Measurements from ENCODE around the gene CTSH.
"Not testable (repeated sequence)": the region's sequence is repeated elsewhere in the genome, so short reads cannot be mapped to it uniquely, and the experiment has no call there.

The CTSH gene

GRCh38 chr15:78944202-78944625, 632 bp downstream of the CTSH start:
- FAIRE-seq, result no peak

DNA sequence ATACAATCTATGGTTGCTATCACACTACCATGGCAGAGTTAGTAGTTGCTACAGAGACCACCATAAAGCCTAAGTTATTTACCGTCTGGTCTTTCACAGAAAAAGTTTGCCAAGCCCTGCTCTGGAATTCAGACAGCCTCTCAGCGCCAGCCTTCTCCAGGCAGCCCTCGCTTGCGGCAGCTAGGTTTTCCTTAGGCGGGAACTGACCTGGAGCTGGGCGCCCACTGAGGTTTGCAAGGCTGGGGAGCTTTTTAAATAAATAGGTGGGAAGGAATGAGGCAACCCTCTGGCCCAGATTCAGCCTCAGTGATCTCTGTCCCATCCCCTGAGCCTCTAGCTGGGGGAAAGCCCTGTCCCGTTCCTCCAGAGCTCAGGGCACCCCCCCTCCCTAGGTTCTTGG, 1.2 kb downstream of the CTSH start:
- FAIRE-seq, result peak; percentile 44
- no peak for DNase-seq (ENCODE audit: insufficient read length, low spot score)

More at GRCh38 chr15:78944202-78944625, 632 bp downstream of the CTSH start:
- no peak for DNase-seq (ENCODE audit: insufficient read length, low spot score)

DNA sequence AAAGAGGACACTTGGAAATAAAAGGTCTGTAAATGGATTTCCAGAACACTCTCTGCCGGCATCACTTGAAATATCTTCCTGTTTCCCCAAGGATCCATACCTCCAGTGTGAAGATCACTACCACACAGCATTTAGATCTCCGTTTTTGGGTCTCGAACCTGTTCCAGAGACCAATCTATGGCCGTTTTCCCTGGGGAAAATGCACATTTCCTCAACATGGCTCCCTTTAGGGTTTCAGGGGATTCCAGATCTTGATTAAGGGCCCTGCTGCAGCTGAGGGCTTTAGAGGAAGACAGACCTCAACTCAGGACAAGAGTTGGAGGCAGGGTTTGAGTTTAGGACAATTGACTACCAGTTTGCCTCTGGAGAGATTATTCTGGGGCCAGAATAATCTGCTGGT, 2.1 kb downstream of the CTSH start:
- DNase-seq (ENCODE audit: insufficient read length, low spot score) (no peak), FAIRE-seq (no peak)

- DNase-seq (ENCODE audit: insufficient read length, low spot score), result peak; percentile 59
- peak; percentile 88 for FAIRE-seq
These were observed 6.0 kb downstream of the CTSH start for GRCh38 chr15:78938658-78939488.

- peak; percentile 75 for FAIRE-seq
- DNase-seq (ENCODE audit: insufficient read length, low spot score), result no peak
These were observed 7.6 kb downstream of the CTSH start for GRCh38 chr15:78937132-78937739.

DNA sequence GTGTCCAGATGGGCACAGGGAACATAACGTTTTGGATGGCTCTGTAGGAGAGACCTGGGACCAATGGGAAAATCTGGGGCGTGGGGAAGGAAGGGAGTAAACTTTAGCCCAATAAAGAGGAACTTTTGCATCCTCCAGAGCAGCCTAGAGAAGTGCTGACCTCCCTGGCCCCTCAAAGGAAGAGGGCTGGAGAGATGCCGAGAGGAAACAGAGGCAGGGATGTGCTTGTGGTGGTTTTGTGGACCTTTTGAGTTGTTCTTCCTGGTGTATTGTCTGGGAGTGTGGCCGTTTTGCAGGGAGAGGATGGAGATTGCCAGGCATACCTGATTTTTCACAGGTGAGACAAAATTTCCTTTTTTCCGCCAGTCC, 10.2 kb downstream of the CTSH start:
- FAIRE-seq (no peak), DNase-seq (ENCODE audit: insufficient read length, low spot score) (no peak)

DNA sequence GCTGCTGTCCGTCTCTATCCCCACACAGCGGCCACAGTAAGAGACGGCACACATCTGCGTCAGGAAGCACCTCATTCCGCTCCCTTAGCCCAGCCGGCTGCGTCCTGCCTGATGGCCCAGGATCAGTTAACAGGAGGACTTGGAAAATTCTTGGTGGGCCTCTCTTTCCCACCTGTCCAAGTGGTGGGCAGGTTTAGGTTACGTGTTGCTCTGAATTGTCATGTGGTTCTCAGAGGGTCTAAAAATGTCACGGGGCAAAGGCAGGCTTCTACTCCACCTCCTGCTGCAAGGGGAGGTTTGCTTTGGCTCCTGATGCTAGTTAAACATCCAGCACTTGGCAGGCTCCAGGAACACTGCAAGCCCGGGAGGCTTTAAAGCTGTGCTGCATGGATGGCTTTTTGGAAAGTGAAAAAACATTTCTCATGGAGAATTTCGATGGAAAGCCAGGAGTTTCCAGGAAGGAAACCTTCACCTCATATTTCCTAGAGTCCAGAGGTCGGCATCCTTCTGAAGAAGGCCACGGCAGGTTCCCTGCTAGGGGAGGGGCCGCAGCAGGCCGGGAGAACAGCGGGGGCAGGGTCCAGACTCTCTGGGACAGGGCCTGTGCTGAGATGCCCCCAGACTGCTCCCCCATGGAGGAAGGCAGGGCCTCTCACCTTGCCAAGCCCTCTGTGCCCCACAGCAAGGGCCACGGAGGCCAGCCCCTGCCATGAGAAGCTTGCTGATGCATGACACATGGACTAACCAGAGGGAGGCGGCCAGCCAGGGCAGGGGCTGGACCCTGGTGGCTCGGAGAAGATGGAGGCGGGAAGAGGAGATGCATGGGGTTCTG, 10.8 kb downstream of the CTSH start:
- FAIRE-seq (no peak), DNase-seq (ENCODE audit: insufficient read length, low spot score) (no peak)

GRCh38 chr15:78933187-78933822, 11.5 kb downstream of the CTSH start:
- no peak for FAIRE-seq

GRCh38 chr15:78932258-78932808, 12.5 kb downstream of the CTSH start:
- no peak for FAIRE-seq
- no peak for DNase-seq (ENCODE audit: insufficient read length, low spot score)

More at GRCh38 chr15:78933187-78933822, 11.5 kb downstream of the CTSH start:
- DNase-seq (ENCODE audit: insufficient read length, low spot score), result no peak

DNA sequence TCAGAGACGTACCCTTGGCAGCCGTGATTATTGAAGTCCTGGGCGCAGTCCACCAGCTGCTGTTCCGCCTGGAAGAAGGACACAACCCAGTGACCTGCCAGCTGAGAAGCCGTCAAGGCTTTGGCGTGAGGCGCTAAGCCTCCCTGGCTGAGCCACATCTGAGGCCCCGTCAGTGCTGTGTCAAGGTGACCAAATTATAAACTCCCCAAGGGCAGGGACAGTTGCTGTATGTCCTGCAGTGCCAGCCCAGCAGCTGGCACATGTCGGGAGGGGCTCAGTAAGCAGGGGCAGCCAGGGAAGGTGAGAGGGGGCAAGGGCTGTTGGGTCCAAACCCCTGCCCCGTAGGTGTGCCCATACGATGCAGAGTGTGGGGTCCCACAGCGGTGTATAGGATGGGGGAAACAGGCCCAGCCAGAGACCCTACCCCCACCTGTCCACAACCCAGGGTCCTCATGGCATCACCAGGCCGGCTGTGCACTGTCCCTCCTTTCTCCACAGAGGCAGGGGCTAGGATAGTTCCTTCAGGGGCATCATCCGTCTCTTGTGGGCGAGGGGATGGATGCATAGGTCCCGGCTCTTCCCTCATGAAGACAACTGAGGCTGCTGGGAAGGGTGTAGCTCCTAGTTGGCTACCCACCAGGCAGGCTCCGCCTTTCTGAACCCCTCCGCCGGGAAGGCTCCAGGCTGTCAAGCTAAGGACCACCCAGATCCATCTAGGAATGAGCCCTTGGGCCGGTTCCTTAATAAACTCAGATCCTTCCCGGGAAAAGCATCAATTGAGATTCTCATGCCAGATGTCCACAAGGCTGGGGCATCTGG, 13.2 kb downstream of the CTSH start:
- FAIRE-seq (no peak), DNase-seq (ENCODE audit: insufficient read length, low spot score) (no peak)

GRCh38 chr15:78930577-78931388, 14.1 kb downstream of the CTSH start:
- DNase-seq (ENCODE audit: insufficient read length, low spot score) (no peak), FAIRE-seq (no peak)

DNA sequence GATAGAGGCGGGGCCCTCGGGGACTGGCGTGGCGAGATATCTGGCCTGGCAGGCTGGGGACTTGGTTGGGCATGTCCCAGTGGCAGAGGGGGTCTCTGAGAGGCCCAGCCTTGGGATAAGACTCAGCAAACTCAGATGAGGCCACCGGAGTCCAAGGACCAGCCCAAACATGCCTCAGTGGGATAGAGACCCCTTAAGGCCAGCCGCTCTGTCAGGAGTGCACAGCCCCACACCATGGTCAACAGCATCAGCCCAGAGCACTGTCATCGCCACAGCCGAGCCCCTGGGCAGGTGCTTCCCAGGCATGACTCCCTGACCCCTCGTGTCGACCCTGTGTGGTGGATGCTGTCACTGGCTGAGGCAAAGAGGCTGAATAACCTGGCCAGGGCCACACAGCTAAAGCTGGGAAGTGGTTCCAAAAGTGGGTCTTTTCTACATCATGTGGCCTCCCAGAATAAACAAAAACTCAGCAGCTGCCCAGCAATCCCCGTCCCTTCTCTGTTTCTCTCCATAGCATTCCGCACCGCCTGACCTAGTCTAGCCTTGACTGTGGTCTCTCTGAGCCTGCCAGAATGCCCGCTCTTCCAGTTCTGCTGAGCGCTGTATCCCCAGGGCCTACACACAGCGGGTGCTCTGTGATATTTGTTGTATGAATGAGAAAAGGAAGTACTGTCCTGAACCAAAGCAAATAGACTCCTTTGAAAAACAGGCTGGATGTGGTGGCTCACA, 15.1 kb downstream of the CTSH start:
- FAIRE-seq, result no peak
- DNase-seq (ENCODE audit: insufficient read length, low spot score), result no peak

- FAIRE-seq, result no peak
- DNase-seq (ENCODE audit: insufficient read length, low spot score), result no peak
These were observed 16.2 kb downstream of the CTSH start for GRCh38 chr15:78928616-78929093.

DNA sequence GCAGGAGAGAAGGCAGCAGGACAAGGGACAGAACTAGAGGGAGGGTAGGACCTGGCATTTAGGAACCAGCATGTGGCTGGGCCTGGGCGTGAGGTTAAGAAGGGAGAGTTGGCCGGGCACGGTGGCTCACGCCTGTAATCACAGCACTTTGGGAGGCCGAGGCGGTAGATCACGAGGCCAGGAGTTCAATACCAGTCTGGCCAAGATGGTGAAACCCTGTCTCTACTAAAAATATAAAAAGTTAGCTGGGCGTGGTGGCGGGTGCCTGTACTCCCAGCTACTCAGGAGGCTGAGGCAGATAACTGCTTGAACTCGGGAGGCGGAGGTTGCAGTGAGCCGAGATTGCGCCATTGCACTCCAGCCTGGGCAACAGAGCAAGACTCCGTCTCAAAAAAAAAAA, 16.7 kb downstream of the CTSH start:
- FAIRE-seq; DNase-seq (ENCODE audit: insufficient read length, low spot score): not testable (repeated sequence)

- FAIRE-seq, result no peak
- DNase-seq (ENCODE audit: insufficient read length, low spot score), result no peak
These were observed 17.6 kb downstream of the CTSH start for GRCh38 chr15:78927077-78927790.

DNA sequence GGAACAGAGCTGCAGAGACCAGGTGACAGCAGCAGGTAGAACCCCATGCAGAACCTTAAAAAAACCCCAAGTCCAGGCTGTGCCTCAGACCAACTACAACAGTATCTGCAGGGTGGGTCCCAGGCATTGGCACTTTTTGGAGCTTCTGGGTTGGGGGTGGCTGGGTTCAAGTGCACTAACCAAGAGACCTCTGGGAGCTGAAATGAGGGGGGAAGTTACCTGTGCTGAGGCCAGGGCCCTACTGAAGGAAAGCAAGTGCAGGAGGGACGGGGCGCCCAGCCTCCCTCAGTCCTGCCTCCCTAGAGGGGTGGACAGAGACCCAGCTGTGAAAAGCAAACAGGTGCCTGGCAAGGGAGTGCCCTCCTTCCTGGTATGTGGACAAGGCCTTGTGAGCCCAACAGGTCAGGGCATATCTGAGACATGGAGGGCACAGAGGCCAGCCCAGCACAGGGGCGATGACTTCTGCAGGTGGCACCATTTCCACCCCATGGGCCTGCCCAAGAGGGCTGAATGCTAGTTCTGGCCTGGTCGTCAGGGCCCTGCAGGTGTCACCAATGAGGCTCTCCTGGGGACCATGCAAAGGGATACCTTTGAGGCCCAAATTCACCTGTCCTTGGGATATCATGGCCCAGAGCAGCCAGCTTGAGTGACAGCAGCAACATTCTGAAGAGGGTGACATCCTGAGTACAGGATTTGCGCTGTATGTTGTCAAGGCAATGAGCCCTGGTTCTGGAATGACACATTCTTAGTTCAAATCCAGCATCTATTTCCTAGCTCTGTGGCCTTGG, 18.7 kb downstream of the CTSH start:
- DNase-seq (ENCODE audit: insufficient read length, low spot score), result no peak

More for the DNA sequence above, 18.7 kb downstream of the CTSH start:
- no peak for FAIRE-seq

Measured in GM19239 (cell line).